HG03039 (cell line): ENCODE results near the gene PRELID2.
"Not testable (repeated sequence)": the region's sequence is repeated elsewhere in the genome, so short reads cannot be mapped to it uniquely, and the experiment has no call there.

Source experiments
- ATAC-seq: cut with Tn5 transposase; IDR thresholded peaks from one replicate; pipeline ENCODE4 v1.9.1; 2021; ENCODE audit warnings: mild to moderate bottlenecking, moderate library complexity; ENCODE audit not compliant: unreplicated experiment

Gene PRELID2

GRCh38 chr5:145752947-145753346, 82.2 kb downstream of the PRELID2 start:
- ATAC-seq = no peak

DNA sequence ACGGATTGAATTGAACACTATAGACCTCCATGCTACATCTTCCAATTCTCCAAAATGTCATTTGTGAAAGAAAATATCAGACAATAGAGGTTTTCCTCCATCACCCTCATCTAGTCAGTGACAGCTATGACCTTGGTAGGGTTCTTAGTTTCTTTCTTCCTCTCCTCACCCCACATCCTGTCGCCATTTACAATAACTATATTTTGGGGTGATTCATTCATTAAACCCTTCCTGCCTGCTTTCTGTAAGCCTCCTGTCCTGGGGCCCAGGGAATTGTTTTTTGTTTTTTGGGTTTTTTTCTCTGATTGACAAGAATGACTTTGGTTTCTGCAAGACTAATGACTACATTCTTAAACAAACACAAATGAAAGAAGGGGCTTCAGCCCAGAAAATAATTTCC, 82.6 kb downstream of the PRELID2 start:
- no peak for ATAC-seq

- no peak for ATAC-seq
Observed at GRCh38 chr5:145750199-145750598, 84.9 kb downstream of the PRELID2 start.

- no peak for ATAC-seq
Observed at GRCh38 chr5:145743396-145744061, 91.6 kb downstream of the PRELID2 start.

DNA sequence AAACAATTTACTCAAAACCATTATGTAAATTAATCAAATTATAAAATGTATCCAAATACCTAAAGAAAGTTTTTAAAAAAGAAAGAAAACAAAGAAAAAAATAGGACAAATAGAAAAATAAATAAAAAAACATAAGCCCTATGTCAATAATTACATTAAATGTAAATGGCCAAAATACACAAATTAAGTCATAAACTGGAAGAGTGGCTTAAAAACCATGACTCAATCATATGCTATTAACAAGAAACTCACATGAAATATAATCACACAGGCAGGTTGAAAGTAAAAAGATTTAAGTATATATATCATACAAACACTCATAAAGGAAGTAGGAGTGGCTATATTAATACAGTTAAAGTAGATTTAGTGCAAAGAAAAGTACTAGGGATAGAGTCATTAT, 95.3 kb downstream of the PRELID2 start:
- no peak for ATAC-seq

DNA sequence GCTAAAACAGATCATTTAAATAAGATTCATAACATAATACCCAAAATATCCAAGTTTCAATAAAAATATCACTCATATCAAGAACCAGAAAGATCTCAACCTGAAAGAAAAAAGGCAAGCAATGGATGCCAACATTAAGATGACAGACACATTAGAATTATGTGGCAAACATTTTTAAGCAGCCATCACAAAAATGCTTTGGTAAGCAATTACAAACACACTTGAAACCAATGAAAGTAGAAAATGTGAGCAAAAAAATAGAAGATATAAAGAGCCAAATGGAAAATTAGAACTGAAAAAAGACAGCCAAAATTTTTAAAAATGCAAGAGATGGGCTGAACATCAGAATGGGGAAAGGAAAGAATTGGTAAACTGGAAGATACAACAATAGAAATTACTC, 96.9 kb downstream of the PRELID2 start:
- ATAC-seq = no peak

DNA sequence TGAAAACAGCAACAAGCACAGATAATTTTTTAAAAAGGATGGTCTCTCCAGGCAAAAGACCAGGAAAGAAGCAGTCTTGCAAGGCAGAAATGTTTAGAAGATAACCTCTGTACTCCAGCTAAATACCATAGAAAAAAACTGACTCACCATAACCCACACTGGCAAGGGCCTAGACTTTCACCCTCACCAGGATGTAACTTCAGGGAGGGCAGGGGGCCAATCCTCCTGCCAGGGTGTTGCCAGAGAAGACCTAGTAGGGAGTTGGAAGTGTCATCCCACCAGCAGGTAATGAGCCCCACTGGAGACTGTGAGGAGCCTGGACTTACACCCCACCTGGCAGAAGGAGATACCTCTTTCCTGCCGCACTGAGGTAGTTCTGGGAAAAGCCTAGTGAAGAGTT, 97.6 kb downstream of the PRELID2 start:
- ATAC-seq = no peak

GRCh38 chr5:145729956-145730355, 105.2 kb downstream of the PRELID2 start:
- ATAC-seq = not testable (repeated sequence)

- ATAC-seq = no peak
Observed at GRCh38 chr5:145723516-145723915, 111.6 kb downstream of the PRELID2 start.

DNA sequence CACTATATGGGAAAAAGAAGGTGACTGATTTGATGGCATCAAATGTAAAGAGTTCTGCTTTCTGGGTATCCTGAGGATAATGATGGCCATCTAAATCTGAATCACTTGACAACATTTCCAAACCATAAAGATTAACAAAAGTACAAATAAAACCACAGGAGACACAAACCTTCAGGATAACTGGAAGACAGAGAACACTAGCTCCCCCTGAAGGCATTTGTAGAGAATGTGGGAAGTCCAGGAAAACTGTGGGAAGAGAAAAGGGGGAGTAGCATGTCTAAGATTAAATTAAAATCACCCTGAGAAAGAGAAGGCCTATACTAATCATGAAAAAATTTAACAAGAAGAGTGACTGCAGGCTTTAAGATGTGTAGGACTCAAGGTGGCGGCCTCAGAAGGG, 116.2 kb downstream of the PRELID2 start:
- ATAC-seq = no peak

DNA sequence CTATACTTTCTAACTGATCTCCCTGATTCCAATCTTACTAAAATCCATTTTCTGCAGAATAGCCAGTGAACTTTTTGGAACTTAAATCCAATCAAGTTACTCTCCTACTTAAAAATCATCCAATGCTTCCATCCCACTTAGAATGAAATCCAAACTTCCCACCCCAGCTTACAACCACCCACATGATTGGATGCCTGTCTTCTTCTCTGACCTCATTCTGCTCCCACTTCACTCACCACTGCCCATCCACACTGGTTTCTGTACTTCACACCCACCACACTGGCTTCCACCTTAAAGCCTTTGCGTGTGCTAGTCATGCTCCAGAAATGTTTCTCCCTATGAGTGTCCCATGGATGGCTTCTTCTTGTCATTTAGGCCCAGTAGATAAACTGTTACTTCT, 119.7 kb downstream of the PRELID2 start:
- ATAC-seq = no peak

DNA sequence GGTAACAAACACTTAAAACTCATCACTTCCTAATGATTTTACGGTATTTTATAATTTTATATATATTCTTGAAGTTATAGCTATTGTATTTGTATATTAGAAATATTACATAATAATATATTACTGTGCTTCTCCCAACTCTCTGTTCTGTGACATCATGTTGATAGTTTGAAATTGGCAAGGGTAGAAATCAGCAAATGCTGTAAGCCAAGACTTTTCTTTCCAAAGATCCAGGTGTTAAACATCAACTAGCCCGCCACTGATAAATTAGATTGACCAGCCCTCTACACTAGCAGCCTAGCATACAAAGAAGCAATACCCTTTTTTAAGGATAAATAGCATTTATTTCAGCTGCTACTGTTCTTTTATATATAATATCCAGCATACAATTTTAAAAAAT, 122.9 kb downstream of the PRELID2 start:
- no peak for ATAC-seq

- no peak for ATAC-seq
Observed at GRCh38 chr5:145711417-145711816, 123.7 kb downstream of the PRELID2 start.
